ENCODE data around the gene PLXNA4. TPM values are rescaled to one million over a fixed set of nuclear protein-coding genes. Genes with fewer than 3 reads are reported as not detected.

PLXNA4 gene
- total RNA-seq, 1 experiment from 2014 or later, result not detected

- H3K36me3 Mint-ChIP-seq (ENCODE audit: insufficient read depth, unreplicated experiment), result no peaks in the 10 kb centered on the region
- H3K4me1 Mint-ChIP-seq (ENCODE audit: insufficient read depth, unreplicated experiment), result no peaks in the 10 kb centered on the region
- ChIA-PET POLR2A (no interaction called here), CTCF (no interaction called here)
- H3K27ac Mint-ChIP-seq (ENCODE audit: low read depth, unreplicated experiment), result no peak overlapping the region
- DNase-seq (ENCODE audit: unreplicated experiment), result no peak
- intact Hi-C loops (cut with micrococcal nuclease), result no loop called here
- TF ChIP-seq CTCF (IDR thresholded peaks at IDR 0.05; ENCODE audit: unreplicated experiment), result no peak
- no peak overlapping the region for H3K4me3 Mint-ChIP-seq (ENCODE audit: unreplicated experiment)
- H3K27me3 Mint-ChIP-seq (ENCODE audit: insufficient read depth, unreplicated experiment), result peaks cover 37% of the 10 kb centered on the region
- BruUV-seq (replicated peaks), result no TSS peak
- no peaks in the 10 kb centered on the region for H3K9me3 Mint-ChIP-seq (ENCODE audit: unreplicated experiment)
Measured at GRCh38 chr7:132560825-132561529, 15.3 kb downstream of the PLXNA4 start.

GRCh38 chr7:132560105-132560504, 16.2 kb downstream of the PLXNA4 start:
- Mint-ChIP-seq H3K27ac (ENCODE audit: low read depth, unreplicated experiment) (no peak overlapping the region), H3K27me3 (ENCODE audit: insufficient read depth, unreplicated experiment) (peaks cover 34% of the 10 kb centered on the region), H3K9me3 (ENCODE audit: unreplicated experiment) (no peaks in the 10 kb centered on the region), H3K4me1 (ENCODE audit: insufficient read depth, unreplicated experiment) (no peaks in the 10 kb centered on the region), H3K4me3 (ENCODE audit: unreplicated experiment) (no peak overlapping the region), H3K36me3 (ENCODE audit: insufficient read depth, unreplicated experiment) (no peaks in the 10 kb centered on the region)
- CTCF ChIA-PET, result interaction anchor here (0.6 kb wide), 1 partner anchor 1964 kb away, joined by 3 read pairs; no protein-coding TSS in a partner anchor
- TF ChIP-seq CTCF (IDR thresholded peaks at IDR 0.05; ENCODE audit: unreplicated experiment), result no peak
- BruUV-seq (replicated peaks), result no TSS peak
- intact Hi-C loops (cut with micrococcal nuclease), result no loop called here
- DNase-seq (ENCODE audit: unreplicated experiment), result no peak
- POLR2A ChIA-PET, result no interaction called here

- ChIA-PET POLR2A (no interaction called here), CTCF (interaction anchor here (0.8 kb wide), 1 partner anchor 16 kb away, joined by 4 read pairs; no protein-coding TSS in a partner anchor)
- no TSS peak for BruUV-seq (replicated peaks)
- no peak for TF ChIP-seq CTCF (IDR thresholded peaks at IDR 0.05; ENCODE audit: unreplicated experiment)
- peaks cover 21% of the 10 kb centered on the region for H3K27me3 Mint-ChIP-seq (ENCODE audit: insufficient read depth, unreplicated experiment)
- no peak overlapping the region for H3K4me3 Mint-ChIP-seq (ENCODE audit: unreplicated experiment)
- no peaks in the 10 kb centered on the region for H3K4me1 Mint-ChIP-seq (ENCODE audit: insufficient read depth, unreplicated experiment)
- no peaks in the 10 kb centered on the region for H3K9me3 Mint-ChIP-seq (ENCODE audit: unreplicated experiment)
- H3K27ac Mint-ChIP-seq (ENCODE audit: low read depth, unreplicated experiment), result no peak overlapping the region
- intact Hi-C loops (cut with micrococcal nuclease), result no loop called here
- no peak for DNase-seq (ENCODE audit: unreplicated experiment)
- H3K36me3 Mint-ChIP-seq (ENCODE audit: insufficient read depth, unreplicated experiment), result no peaks in the 10 kb centered on the region
Measured at GRCh38 chr7:132558815-132559214, 17.5 kb downstream of the PLXNA4 start.

- Mint-ChIP-seq H3K36me3 (ENCODE audit: insufficient read depth, unreplicated experiment) (no peaks in the 10 kb centered on the region), H3K9me3 (ENCODE audit: unreplicated experiment) (no peaks in the 10 kb centered on the region), H3K27ac (ENCODE audit: low read depth, unreplicated experiment) (no peak overlapping the region), H3K27me3 (ENCODE audit: insufficient read depth, unreplicated experiment) (peaks cover 17% of the 10 kb centered on the region), H3K4me3 (ENCODE audit: unreplicated experiment) (no peak overlapping the region), H3K4me1 (ENCODE audit: insufficient read depth, unreplicated experiment) (no peaks in the 10 kb centered on the region)
- intact Hi-C loops (cut with micrococcal nuclease), result no loop called here
- no peak for TF ChIP-seq CTCF (IDR thresholded peaks at IDR 0.05; ENCODE audit: unreplicated experiment)
- ChIA-PET CTCF (interaction anchor here (1.1 to 2.7 kb wide), 3 partner anchors 23 to 241 kb away, joined by 3 to 18 read pairs (median 3); no protein-coding TSS in a partner anchor), POLR2A (interaction anchor here (0.6 kb wide), 1 partner anchor 23 kb away, joined by 3 read pairs; no protein-coding TSS in a partner anchor)
- no TSS peak for BruUV-seq (replicated peaks)
- peak; percentile 14 for DNase-seq (ENCODE audit: unreplicated experiment)
Measured at GRCh38 chr7:132557489-132558044, 18.7 kb downstream of the PLXNA4 start.
